Measurements from ENCODE around the gene UBC.

Gene UBC

GRCh38 chr12:124872068-124872719 lies 42.3 kb downstream of the UBC start:
- no peaks in the 10 kb centered on the region for H4K20me1 ChIP-seq (ENCODE audit: insufficient read depth, low read length, poor library complexity, severe bottlenecking)
- no peak overlapping the region for H2AFZ ChIP-seq (ENCODE audit: low read length)
- no peak overlapping the region for H3K4me2 ChIP-seq (ENCODE audit: low read depth, low read length, poor library complexity, severe bottlenecking)
- H3K9me3 ChIP-seq (ENCODE audit: insufficient read depth, low read depth, low read length), result no peaks in the 10 kb centered on the region
- H3K4me3 ChIP-seq (ENCODE audit: low read length, poor library complexity, severe bottlenecking), result no peak overlapping the region
- no peaks in the 10 kb centered on the region for H3K27me3 ChIP-seq (ENCODE audit: insufficient read depth, low read length, poor library complexity, severe bottlenecking)
- H3F3A ChIP-seq (ENCODE audit: low read depth), result no peaks in the 10 kb centered on the region
- H3K4me1 ChIP-seq (ENCODE audit: insufficient read depth, low read length, poor library complexity, severe bottlenecking), result peaks cover 10% of the 10 kb centered on the region
- H3K9me2 ChIP-seq (replicated peaks; ENCODE audit: low read depth, low read length), result no peaks in the 10 kb centered on the region
- H3K36me3 ChIP-seq (ENCODE audit: insufficient read depth, low read length), result no peaks in the 10 kb centered on the region
- TF ChIP-seq EZH2phosphoT487 (IDR thresholded peaks at IDR 0.05; ENCODE audit: borderline replicate concordance), result no peak
- no peak for TF ChIP-seq CTCF (conservative IDR thresholded peaks at IDR 0.05; ENCODE audit: low read length)
- no peak overlapping the region for H3K9ac ChIP-seq (ENCODE audit: low read depth, low read length, poor library complexity, severe bottlenecking)
- H3K79me2 ChIP-seq (ENCODE audit: insufficient read depth, low read length), result no peaks in the 10 kb centered on the region

GRCh38 chr12:124871297-124871696 lies 43.2 kb downstream of the UBC start:
- H3K4me1 ChIP-seq (ENCODE audit: insufficient read depth, low read length, poor library complexity, severe bottlenecking), result peaks cover 14% of the 10 kb centered on the region
- H3F3A ChIP-seq (ENCODE audit: low read depth), result no peaks in the 10 kb centered on the region
- H3K9me3 ChIP-seq (ENCODE audit: insufficient read depth, low read depth, low read length), result no peaks in the 10 kb centered on the region
- no peak overlapping the region for H3K4me3 ChIP-seq (ENCODE audit: low read length, poor library complexity, severe bottlenecking)
- TF ChIP-seq CTCF (conservative IDR thresholded peaks at IDR 0.05; ENCODE audit: low read length) (no peak), EZH2phosphoT487 (IDR thresholded peaks at IDR 0.05; ENCODE audit: borderline replicate concordance) (no peak)
- H3K4me2 ChIP-seq (ENCODE audit: low read depth, low read length, poor library complexity, severe bottlenecking), result no peak overlapping the region
- no peak overlapping the region for H2AFZ ChIP-seq (ENCODE audit: low read length)
- H3K9ac ChIP-seq (ENCODE audit: low read depth, low read length, poor library complexity, severe bottlenecking), result no peak overlapping the region
- no peaks in the 10 kb centered on the region for H4K20me1 ChIP-seq (ENCODE audit: insufficient read depth, low read length, poor library complexity, severe bottlenecking)
- no peaks in the 10 kb centered on the region for H3K27me3 ChIP-seq (ENCODE audit: insufficient read depth, low read length, poor library complexity, severe bottlenecking)
- H3K79me2 ChIP-seq (ENCODE audit: insufficient read depth, low read length), result no peaks in the 10 kb centered on the region
- H3K36me3 ChIP-seq (ENCODE audit: insufficient read depth, low read length), result no peaks in the 10 kb centered on the region
- no peaks in the 10 kb centered on the region for H3K9me2 ChIP-seq (replicated peaks; ENCODE audit: low read depth, low read length)

- no peaks in the 10 kb centered on the region for H3K36me3 ChIP-seq (ENCODE audit: insufficient read depth, low read length)
- H3K9ac ChIP-seq (ENCODE audit: low read depth, low read length, poor library complexity, severe bottlenecking), result no peak overlapping the region
Measured at GRCh38 chr12:124870515-124870914, 43.9 kb downstream of the UBC start.

More at GRCh38 chr12:124870515-124870914, 43.9 kb downstream of the UBC start:
- no peaks in the 10 kb centered on the region for H3F3A ChIP-seq (ENCODE audit: low read depth)
- H3K4me3 ChIP-seq (ENCODE audit: low read length, poor library complexity, severe bottlenecking), result no peak overlapping the region
- TF ChIP-seq EZH2phosphoT487 (IDR thresholded peaks at IDR 0.05; ENCODE audit: borderline replicate concordance) (no peak), CTCF (conservative IDR thresholded peaks at IDR 0.05; ENCODE audit: low read length) (no peak)
- no peaks in the 10 kb centered on the region for H3K79me2 ChIP-seq (ENCODE audit: insufficient read depth, low read length)
- no peaks in the 10 kb centered on the region for H4K20me1 ChIP-seq (ENCODE audit: insufficient read depth, low read length, poor library complexity, severe bottlenecking)
- H3K4me2 ChIP-seq (ENCODE audit: low read depth, low read length, poor library complexity, severe bottlenecking), result no peak overlapping the region
- peaks cover 14% of the 10 kb centered on the region for H3K4me1 ChIP-seq (ENCODE audit: insufficient read depth, low read length, poor library complexity, severe bottlenecking)
- H3K9me3 ChIP-seq (ENCODE audit: insufficient read depth, low read depth, low read length), result no peaks in the 10 kb centered on the region
- no peak overlapping the region for H2AFZ ChIP-seq (ENCODE audit: low read length)
- no peaks in the 10 kb centered on the region for H3K9me2 ChIP-seq (replicated peaks; ENCODE audit: low read depth, low read length)
- H3K27me3 ChIP-seq (ENCODE audit: insufficient read depth, low read length, poor library complexity, severe bottlenecking), result no peaks in the 10 kb centered on the region

Measured in Loucy (cell line).